Neural cell (in vitro differentiated cells): ENCODE data around the gene GLI3.
A peak's percentile ranks its signal among the peaks of the same experiment; 100 is the strongest.

ENCODE experiments used
- EP300 ChIP-seq: fragments of 450-650 bp; conservative IDR thresholded peaks from 2 replicates; pipeline ENCODE4 v1.6.1; 2014; ENCODE audit warnings: antibody characterized with exemption, mild to moderate bottlenecking, moderate library complexity; ENCODE audit not compliant: poor library complexity, severe bottlenecking
- EZH2 ChIP-seq: fragments of 200-600, 300-800 bp; shearing (Covaris generic), sonication (generic); IDR thresholded peaks from 2 replicates; pipeline ENCODE4 v1.6.1; 2014; ENCODE audit warnings: antibody characterized with exemption, low read length, borderline replicate concordance, mild to moderate bottlenecking; ENCODE audit not compliant: insufficient read depth, poor library complexity, severe bottlenecking
- MXI1 ChIP-seq: fragments of 450-650 bp; conservative IDR thresholded peaks from 2 replicates; pipeline ENCODE4 v1.6.1; 2014; ENCODE audit warnings: antibody characterized with exemption, mild to moderate bottlenecking; ENCODE audit not compliant: poor library complexity, severe bottlenecking
- POLR2AphosphoS5 ChIP-seq: IDR thresholded peaks from 2 replicates; pipeline ENCODE4 v1.6.1; 2012
- TAF1 ChIP-seq: IDR thresholded peaks from 2 replicates; pipeline ENCODE4 v1.6.1; 2012; ENCODE audit warnings: low read depth
- TF ChIP-seq, protein P1 (sequence below): fragments of 450-650 bp; IDR thresholded peaks from 2 replicates; pipeline ENCODE4 v1.5.1; 2014; ENCODE audit warnings: antibody characterized with exemption, mild to moderate bottlenecking, moderate library complexity; ENCODE audit not compliant: poor library complexity, severe bottlenecking
- TF ChIP-seq, protein P2 (sequence below): IDR thresholded peaks from 2 replicates; pipeline ENCODE4 v1.6.1; 2012; ENCODE audit warnings: borderline replicate concordance

DNA sequence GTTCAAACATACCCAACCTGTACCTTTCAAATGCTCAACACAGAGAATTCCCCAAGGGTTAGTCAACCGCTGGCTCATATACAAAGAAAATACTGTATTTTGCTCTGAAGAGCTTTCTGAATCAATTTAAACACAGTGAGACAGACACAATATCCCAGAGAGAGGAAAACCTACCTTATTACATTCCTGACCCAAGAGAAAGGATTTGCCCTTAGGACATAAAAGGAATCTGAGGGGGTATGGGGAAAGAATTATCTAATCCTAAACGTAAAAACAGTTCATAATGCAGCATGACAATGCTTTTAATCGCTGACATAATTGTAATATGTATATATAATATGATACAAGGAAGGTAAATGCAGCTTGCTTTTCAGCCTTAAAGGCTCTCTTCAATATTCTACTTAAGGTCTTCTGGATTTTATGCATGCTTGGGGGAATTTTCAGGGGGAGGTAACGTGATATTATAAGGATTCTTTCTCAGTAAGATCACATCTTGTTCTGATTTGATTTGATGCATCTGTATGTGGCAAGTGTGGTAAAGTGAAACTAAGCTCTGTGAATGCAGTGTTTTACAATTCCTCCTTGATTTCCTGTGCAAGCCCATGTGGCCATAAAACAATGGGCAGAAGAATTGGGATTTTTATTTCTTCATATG, 240.5 kb downstream of the GLI3 start:
- TF ChIP-seq, protein P1, sequence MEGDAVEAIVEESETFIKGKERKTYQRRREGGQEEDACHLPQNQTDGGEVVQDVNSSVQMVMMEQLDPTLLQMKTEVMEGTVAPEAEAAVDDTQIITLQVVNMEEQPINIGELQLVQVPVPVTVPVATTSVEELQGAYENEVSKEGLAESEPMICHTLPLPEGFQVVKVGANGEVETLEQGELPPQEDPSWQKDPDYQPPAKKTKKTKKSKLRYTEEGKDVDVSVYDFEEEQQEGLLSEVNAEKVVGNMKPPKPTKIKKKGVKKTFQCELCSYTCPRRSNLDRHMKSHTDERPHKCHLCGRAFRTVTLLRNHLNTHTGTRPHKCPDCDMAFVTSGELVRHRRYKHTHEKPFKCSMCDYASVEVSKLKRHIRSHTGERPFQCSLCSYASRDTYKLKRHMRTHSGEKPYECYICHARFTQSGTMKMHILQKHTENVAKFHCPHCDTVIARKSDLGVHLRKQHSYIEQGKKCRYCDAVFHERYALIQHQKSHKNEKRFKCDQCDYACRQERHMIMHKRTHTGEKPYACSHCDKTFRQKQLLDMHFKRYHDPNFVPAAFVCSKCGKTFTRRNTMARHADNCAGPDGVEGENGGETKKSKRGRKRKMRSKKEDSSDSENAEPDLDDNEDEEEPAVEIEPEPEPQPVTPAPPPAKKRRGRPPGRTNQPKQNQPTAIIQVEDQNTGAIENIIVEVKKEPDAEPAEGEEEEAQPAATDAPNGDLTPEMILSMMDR, result no peak
- TF ChIP-seq EP300 (no peak), POLR2AphosphoS5 (peak; percentile 17), TAF1 (no peak), MXI1 (no peak), EZH2 (no peak)
- TF ChIP-seq, protein P2, sequence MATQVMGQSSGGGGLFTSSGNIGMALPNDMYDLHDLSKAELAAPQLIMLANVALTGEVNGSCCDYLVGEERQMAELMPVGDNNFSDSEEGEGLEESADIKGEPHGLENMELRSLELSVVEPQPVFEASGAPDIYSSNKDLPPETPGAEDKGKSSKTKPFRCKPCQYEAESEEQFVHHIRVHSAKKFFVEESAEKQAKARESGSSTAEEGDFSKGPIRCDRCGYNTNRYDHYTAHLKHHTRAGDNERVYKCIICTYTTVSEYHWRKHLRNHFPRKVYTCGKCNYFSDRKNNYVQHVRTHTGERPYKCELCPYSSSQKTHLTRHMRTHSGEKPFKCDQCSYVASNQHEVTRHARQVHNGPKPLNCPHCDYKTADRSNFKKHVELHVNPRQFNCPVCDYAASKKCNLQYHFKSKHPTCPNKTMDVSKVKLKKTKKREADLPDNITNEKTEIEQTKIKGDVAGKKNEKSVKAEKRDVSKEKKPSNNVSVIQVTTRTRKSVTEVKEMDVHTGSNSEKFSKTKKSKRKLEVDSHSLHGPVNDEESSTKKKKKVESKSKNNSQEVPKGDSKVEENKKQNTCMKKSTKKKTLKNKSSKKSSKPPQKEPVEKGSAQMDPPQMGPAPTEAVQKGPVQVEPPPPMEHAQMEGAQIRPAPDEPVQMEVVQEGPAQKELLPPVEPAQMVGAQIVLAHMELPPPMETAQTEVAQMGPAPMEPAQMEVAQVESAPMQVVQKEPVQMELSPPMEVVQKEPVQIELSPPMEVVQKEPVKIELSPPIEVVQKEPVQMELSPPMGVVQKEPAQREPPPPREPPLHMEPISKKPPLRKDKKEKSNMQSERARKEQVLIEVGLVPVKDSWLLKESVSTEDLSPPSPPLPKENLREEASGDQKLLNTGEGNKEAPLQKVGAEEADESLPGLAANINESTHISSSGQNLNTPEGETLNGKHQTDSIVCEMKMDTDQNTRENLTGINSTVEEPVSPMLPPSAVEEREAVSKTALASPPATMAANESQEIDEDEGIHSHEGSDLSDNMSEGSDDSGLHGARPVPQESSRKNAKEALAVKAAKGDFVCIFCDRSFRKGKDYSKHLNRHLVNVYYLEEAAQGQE, result peak; percentile 45
